Epithelial cell of proximal tubule (primary cell): ENCODE results near the gene RAD51B. TPM values are rescaled to one million over a fixed set of nuclear protein-coding genes. Genes with fewer than 3 reads are reported as not detected.

Experiments
- DNase-seq: peaks from one replicate; pipeline ENCODE4 v3.0.0-alpha.2; 2011; ENCODE audit warnings: low read depth
- H3K4me3 ChIP-seq: 2 replicates; pipeline ENCODE4 v1.5.1; 2011; ENCODE audit warnings: low read depth, mild to moderate bottlenecking, low read length
- total RNA-seq: library from RNA; depleted of rRNA; stranded (reverse); fragments of >200 nt; gene quantifications from 2 replicates; pipeline ENCODE4 v1.2.3, GENCODE V29; 2015
- TF ChIP-seq, protein P1 (sequence below): conservative IDR thresholded peaks from 2 replicates; pipeline ENCODE4 v1.5.1; 2012; ENCODE audit warnings: low read depth, mild to moderate bottlenecking, low read length

The RAD51B gene
- total RNA-seq, 1 donor from 2014 or later = 6.3 TPM

DNA sequence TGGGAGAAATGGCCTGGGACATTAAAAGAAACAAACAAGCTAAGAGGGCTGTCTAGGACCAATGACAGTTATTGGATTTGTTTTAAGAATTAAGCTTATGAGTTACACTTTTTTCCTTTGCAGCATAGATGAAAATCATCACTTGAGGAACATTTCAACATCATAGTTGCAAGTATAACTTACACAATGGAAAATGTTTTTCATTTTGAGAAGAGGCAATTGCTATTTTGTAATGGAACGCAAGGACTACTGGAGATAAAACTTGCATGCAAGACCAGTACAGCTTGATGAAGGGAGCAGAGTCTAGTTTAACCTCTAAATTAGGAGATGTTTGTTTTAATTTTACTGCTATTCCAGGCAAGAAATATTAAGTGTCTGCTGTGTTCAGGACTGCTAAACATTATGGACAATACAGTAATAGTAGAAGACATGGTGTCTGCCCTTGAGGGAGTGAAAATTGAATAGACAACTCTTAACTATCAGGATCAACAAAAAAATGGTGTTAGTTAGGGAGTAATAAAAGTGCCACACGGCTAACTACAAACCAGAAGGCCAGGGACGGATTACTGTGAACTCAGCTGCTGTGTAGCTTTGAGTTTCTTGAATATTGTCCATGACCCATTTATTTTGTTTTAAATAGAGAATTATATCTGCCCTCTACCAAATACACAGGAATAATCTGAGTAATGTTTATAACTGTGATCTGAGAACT is 374.5 kb downstream of the RAD51B start:
- H3K4me3 ChIP-seq = no peak overlapping the region
- DNase-seq = no peak
- TF ChIP-seq, protein P1, sequence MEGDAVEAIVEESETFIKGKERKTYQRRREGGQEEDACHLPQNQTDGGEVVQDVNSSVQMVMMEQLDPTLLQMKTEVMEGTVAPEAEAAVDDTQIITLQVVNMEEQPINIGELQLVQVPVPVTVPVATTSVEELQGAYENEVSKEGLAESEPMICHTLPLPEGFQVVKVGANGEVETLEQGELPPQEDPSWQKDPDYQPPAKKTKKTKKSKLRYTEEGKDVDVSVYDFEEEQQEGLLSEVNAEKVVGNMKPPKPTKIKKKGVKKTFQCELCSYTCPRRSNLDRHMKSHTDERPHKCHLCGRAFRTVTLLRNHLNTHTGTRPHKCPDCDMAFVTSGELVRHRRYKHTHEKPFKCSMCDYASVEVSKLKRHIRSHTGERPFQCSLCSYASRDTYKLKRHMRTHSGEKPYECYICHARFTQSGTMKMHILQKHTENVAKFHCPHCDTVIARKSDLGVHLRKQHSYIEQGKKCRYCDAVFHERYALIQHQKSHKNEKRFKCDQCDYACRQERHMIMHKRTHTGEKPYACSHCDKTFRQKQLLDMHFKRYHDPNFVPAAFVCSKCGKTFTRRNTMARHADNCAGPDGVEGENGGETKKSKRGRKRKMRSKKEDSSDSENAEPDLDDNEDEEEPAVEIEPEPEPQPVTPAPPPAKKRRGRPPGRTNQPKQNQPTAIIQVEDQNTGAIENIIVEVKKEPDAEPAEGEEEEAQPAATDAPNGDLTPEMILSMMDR = no peak

DNA sequence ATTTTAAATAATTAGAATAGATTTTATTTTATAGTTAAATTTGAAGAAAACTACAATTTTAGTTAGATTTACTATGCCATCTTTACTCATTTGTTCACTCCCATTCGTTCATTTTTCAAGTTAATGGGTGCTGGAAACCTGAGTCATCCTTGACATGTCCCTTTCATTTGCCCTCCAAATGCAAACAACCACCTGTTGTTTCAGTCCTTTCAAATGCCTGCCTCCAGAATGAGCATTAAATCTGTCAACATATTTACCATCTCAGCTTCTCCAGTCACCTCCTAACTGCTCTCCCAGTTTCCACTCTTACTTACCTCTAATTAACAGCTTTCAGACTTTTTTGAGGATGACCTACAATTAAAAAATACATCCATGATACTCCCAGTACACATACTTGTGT is 375.5 kb downstream of the RAD51B start:
- no peak for DNase-seq
- TF ChIP-seq, protein P1 = no peak
- H3K4me3 ChIP-seq = no peak overlapping the region

DNA sequence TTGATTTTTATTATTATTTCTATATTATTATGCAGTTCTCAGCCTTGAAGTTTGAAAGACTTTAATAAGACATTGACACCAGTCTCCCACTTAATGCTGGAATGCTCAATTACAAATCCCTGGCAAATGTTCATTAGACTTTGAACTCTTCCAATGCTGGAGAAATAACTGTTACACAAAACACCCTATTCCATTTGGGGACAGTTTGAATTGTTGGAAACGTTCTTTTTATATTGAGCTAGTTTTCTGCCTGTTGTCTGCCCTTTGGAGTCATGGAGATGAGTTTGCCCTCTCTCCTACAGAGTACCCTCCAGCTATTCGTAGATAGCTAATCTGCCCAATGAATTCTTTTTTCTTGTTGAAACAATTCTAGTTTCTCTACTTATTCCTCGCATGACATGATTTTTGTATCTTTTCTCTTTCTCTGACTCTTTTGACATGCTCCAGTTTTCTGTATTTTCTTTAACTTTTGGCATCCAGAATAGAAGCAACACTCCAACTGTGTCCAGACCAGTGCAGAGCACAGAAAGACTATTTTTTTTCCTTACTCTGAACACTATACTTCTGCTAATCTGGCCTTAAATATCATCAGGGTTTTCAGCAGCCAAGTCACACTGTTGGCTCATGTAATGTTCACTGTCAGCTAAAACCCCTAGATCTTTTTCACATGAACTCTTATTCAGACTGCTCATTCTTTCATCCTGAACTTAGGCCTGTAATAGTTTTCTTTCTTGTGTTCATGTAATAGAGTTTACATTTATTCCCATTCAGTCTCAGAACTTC is 379.3 kb downstream of the RAD51B start:
- DNase-seq = no peak
- H3K4me3 ChIP-seq = no peak overlapping the region
- TF ChIP-seq, protein P1 = no peak

DNA sequence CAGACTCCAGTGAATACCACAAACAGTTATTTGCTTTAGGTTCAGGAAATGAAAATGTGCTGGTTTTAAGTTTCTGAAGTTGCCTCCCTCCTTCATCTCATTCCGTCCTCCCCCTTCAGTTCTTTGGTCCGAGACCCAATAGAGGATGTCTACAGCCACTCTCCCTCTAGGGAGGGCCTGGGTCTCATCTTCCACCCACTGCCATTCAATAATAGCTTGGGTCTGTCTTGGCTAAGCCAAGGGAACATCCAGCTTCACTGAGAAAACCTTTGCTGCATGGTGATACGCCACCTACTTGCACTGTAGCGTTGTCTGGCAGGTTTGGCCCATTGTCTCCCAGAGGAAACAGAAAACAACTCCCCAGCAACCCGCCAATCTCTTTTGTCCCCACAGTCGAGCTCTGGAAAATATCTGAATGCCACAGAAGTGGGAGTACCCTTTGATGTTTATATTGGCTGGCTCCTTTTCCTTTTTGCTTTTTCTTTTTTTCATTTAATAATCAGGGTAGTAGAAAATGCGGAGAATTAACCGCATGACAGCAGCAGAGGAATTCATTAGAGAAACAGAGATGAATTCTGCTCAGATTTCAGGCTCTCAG is 380.1 kb downstream of the RAD51B start:
- TF ChIP-seq, protein P1 = peak; percentile 24
- DNase-seq = peak; percentile 63
- no peak overlapping the region for H3K4me3 ChIP-seq

DNA sequence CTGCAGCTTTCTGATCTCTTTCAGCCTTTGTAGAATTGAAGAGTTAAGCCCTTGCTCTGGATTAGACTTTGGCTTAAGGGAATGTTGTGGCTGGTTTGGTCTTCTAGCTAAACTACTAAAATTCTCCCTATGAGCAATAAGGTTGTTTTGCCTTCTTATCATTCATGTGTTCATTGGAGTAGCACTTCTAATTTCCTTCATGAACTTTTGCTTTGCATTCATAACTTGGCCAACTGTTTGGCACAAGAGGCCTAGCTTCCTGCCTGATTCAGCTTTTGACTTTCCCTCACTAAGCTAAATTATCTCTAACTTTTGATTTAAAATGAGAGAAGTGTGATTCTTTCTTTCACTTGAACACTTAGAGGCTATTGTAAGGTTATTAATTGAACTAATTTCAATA is 384.3 kb downstream of the RAD51B start:
- H3K4me3 ChIP-seq = no peak overlapping the region
- DNase-seq = no peak
- TF ChIP-seq, protein P1 = no peak

DNA sequence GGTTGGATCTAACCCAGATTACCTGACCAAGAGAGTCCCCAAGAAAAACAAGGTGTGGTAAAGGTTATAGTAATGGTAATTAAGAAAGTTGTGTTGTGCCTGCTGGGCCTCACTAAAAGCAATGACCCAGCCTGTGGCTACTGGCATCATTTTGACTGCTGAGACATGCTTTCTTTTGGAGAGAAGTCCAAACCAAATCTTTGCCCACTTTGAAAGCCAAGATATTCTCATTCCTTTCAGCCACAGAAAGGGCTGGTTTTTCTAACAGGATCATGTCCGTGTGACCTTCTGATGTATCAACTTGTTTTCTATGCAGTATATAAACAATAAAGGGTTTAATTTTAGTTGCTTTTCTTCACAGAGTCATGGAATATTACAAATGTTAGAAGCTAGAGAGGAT is 388.6 kb downstream of the RAD51B start:
- H3K4me3 ChIP-seq = no peak overlapping the region
- TF ChIP-seq, protein P1 = no peak
- no peak for DNase-seq
